ENCODE data around the gene CPT1B. TPM values are rescaled to one million over a fixed set of nuclear protein-coding genes. Genes with fewer than 3 reads are reported as not detected.

The CPT1B gene
- total RNA-seq, 1 donor from 2014 or later = 32.7 TPM

DNA sequence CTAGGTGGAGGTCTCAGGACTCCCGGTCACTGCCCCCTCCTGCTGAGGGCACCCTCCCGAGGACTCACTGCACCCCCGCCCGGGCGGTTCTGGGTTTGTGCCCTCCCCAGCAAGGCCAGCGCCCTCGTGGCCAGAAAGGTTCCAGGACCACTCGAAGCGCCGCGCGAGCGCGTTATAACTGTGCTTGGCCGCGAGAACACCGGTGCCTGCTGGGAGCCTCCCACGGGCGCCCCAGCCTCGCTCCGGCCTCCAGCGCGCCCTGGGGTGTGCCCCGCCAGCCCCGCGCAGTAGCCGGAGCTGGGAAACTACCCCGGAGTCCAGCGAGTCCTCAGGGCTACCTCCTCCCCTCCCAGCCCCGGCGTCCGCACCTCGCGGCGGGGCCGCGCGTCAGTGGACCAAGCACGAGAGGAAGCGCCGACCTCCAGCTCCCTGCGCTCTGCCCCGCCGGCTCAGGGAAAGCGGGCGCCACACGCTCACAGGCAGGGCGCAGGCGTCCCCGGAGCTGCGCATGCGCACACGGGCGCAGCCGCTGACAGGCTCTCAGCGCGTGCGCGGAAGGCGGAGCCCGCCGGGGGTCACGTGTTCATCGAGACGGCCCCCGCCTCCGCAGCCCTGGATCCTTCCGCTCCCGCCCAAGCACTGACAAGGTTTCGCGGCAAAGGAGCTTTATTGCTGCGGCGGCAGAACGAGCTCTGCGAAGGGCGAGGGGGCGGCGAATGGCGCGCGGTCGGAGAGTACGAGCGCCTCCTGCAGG, 52.9 kb downstream of the CPT1B start, which contains the start of gene SCO2:
Gene SCO2, minus strand, starts transcription at position 495 of the 754 bp plus-strand sequence. CDS start 1,187 bp downstream, outside the sequence.
- H3K27ac Mint-ChIP-seq (ENCODE audit: unreplicated experiment) = peak within 1 kb of the TSS; percentile 90
- peaks cover 3% of the 10 kb centered on the region for H3K9me3 Mint-ChIP-seq (ENCODE audit: unreplicated experiment)
- Histone ChIP-seq H3K4me3 (ENCODE audit: insufficient read depth, low read depth, low read length) (peak within 1 kb of the TSS; percentile 72), H3K27ac (ENCODE audit: low read depth, low read length) (peak within 1 kb of the TSS; percentile 77), H3K36me3 (ENCODE audit: insufficient read depth, low read length) (no peaks in the 10 kb centered on the region), H3K27me3 (ENCODE audit: insufficient read depth, low read length) (peaks cover 12% of the 10 kb centered on the region), H3K4me2 (ENCODE audit: low read length) (peak within 1 kb of the TSS; percentile 99), H3K9ac (ENCODE audit: low read length) (peak within 1 kb of the TSS; percentile 84), H3K79me2 (ENCODE audit: insufficient read depth, low read length) (peaks cover 36% of the 10 kb centered on the region), H3K9me3 (ENCODE audit: insufficient read depth, low read depth, low read length) (no peaks in the 10 kb centered on the region), H3K4me1 (ENCODE audit: insufficient read depth, low read length) (peaks cover 22% of the 10 kb centered on the region), H4K20me1 (ENCODE audit: insufficient read depth, low read length) (peaks cover 42% of the 10 kb centered on the region), H2AFZ (ENCODE audit: low read depth, low read length) (peak within 1 kb of the TSS; percentile 83)
- TF ChIP-seq EZH2 (IDR thresholded peaks at IDR 0.05; ENCODE audit: insufficient read depth, low read length) = no peak
- TF ChIP-seq, protein P1, sequence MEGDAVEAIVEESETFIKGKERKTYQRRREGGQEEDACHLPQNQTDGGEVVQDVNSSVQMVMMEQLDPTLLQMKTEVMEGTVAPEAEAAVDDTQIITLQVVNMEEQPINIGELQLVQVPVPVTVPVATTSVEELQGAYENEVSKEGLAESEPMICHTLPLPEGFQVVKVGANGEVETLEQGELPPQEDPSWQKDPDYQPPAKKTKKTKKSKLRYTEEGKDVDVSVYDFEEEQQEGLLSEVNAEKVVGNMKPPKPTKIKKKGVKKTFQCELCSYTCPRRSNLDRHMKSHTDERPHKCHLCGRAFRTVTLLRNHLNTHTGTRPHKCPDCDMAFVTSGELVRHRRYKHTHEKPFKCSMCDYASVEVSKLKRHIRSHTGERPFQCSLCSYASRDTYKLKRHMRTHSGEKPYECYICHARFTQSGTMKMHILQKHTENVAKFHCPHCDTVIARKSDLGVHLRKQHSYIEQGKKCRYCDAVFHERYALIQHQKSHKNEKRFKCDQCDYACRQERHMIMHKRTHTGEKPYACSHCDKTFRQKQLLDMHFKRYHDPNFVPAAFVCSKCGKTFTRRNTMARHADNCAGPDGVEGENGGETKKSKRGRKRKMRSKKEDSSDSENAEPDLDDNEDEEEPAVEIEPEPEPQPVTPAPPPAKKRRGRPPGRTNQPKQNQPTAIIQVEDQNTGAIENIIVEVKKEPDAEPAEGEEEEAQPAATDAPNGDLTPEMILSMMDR (IDR thresholded peaks at IDR 0.05; ENCODE audit: insufficient read depth, low read depth, low read length) = no peak
- H3K4me1 Mint-ChIP-seq (ENCODE audit: low read depth, unreplicated experiment) = peaks cover 4% of the 10 kb centered on the region
- no peaks in the 10 kb centered on the region for H3K27me3 Mint-ChIP-seq (ENCODE audit: low read depth, unreplicated experiment)
- H3K36me3 Mint-ChIP-seq (ENCODE audit: low read depth, unreplicated experiment) = peaks cover 7% of the 10 kb centered on the region
- FAIRE-seq (peak; percentile 17), DNase-seq (ENCODE audit: low read depth) (peak; percentile 94)
- peak within 1 kb of the TSS; percentile 97 for H3K4me3 Mint-ChIP-seq (ENCODE audit: unreplicated experiment)

DNA sequence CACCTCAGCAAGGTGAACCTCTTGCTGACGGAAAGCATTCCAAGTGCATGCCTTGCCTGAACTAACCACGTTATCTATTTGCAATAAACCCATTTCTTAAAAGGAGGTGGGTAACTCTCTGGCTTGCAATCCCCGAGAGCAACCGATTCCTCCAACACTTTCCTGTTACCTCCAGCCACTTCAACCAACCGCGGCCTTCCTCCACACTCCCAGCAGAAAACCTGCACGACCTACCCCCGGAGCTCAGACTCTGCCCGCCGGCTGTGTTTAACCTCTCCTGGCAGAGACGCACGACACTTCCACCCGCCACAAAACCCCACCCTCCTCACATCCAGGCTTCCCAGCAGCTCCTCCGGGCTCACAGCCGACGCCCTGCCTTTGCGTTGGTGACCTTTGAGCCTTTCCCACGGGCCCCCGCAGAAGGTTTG, 53.5 kb downstream of the CPT1B start:
- H3K36me3 ChIP-seq (ENCODE audit: insufficient read depth, low read length) = no peaks in the 10 kb centered on the region
- FAIRE-seq (no peak), DNase-seq (ENCODE audit: low read depth) (no peak)
- H3K27ac ChIP-seq (ENCODE audit: low read depth, low read length) = peak overlapping the region; percentile 77
- Mint-ChIP-seq H3K9me3 (ENCODE audit: unreplicated experiment) (peaks cover 3% of the 10 kb centered on the region), H3K27ac (ENCODE audit: unreplicated experiment) (peak overlapping the region; percentile 90), H3K27me3 (ENCODE audit: low read depth, unreplicated experiment) (no peaks in the 10 kb centered on the region), H3K4me3 (ENCODE audit: unreplicated experiment) (peak overlapping the region; percentile 97), H3K36me3 (ENCODE audit: low read depth, unreplicated experiment) (peaks cover 7% of the 10 kb centered on the region), H3K4me1 (ENCODE audit: low read depth, unreplicated experiment) (peaks cover 4% of the 10 kb centered on the region)
- no peaks in the 10 kb centered on the region for H3K9me3 ChIP-seq (ENCODE audit: insufficient read depth, low read depth, low read length)
- peaks cover 42% of the 10 kb centered on the region for H4K20me1 ChIP-seq (ENCODE audit: insufficient read depth, low read length)
- H2AFZ ChIP-seq (ENCODE audit: low read depth, low read length) = peak overlapping the region; percentile 81
- H3K9ac ChIP-seq (ENCODE audit: low read length) = peak overlapping the region; percentile 84
- H3K79me2 ChIP-seq (ENCODE audit: insufficient read depth, low read length) = peaks cover 36% of the 10 kb centered on the region
- peak overlapping the region; percentile 72 for H3K4me3 ChIP-seq (ENCODE audit: insufficient read depth, low read depth, low read length)
- peaks cover 7% of the 10 kb centered on the region for H3K27me3 ChIP-seq (ENCODE audit: insufficient read depth, low read length)
- H3K4me1 ChIP-seq (ENCODE audit: insufficient read depth, low read length) = peaks cover 20% of the 10 kb centered on the region
- no peak for TF ChIP-seq EZH2 (IDR thresholded peaks at IDR 0.05; ENCODE audit: insufficient read depth, low read length)
- TF ChIP-seq, protein P1 (IDR thresholded peaks at IDR 0.05; ENCODE audit: insufficient read depth, low read depth, low read length) = no peak
- peak overlapping the region; percentile 99 for H3K4me2 ChIP-seq (ENCODE audit: low read length)
